Fibroblast of lung (primary cell): ENCODE results near the gene CERS5.

ENCODE experiments used
- EZH2 ChIP-seq: IDR thresholded peaks from 2 replicates; pipeline ENCODE4 v1.5.1; 2012; ENCODE audit warnings: low read length, control low read depth, mild to moderate bottlenecking; ENCODE audit errors: missing control alignments
- TF ChIP-seq, protein P1 (sequence below), 2 donors: IDR thresholded peaks in 1 of 2; conservative IDR thresholded peaks in 1 of 2; 1 replicate in 1 of 2; 2 replicates in 1 of 2; pipeline ENCODE4 v1.5.1; 2011 to 2012; ENCODE audit warnings: low read length in 2 of 2, control low read depth in 1 of 2, inconsistent platforms in 1 of 2, low read depth in 1 of 2, mild to moderate bottlenecking in 1 of 2

GRCh38 chr12:50082644-50083043 lies 84.5 kb downstream of the CERS5 start:
- TF ChIP-seq, protein P1, sequence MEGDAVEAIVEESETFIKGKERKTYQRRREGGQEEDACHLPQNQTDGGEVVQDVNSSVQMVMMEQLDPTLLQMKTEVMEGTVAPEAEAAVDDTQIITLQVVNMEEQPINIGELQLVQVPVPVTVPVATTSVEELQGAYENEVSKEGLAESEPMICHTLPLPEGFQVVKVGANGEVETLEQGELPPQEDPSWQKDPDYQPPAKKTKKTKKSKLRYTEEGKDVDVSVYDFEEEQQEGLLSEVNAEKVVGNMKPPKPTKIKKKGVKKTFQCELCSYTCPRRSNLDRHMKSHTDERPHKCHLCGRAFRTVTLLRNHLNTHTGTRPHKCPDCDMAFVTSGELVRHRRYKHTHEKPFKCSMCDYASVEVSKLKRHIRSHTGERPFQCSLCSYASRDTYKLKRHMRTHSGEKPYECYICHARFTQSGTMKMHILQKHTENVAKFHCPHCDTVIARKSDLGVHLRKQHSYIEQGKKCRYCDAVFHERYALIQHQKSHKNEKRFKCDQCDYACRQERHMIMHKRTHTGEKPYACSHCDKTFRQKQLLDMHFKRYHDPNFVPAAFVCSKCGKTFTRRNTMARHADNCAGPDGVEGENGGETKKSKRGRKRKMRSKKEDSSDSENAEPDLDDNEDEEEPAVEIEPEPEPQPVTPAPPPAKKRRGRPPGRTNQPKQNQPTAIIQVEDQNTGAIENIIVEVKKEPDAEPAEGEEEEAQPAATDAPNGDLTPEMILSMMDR (conservative IDR thresholded peaks at IDR 0.05 in 1 of 2, IDR thresholded peaks at IDR 0.05 in 1 of 2; ENCODE audit: low read depth in 1 of 2, low read length in 2 of 2), result no peak
- no peak for TF ChIP-seq EZH2
